WTC11 (cell line): ENCODE measurements around the gene UBQLN1. TPM values are rescaled to one million over a fixed set of nuclear protein-coding genes. Genes with fewer than 3 reads are reported as not detected.
A peak's percentile ranks its signal among the peaks of the same experiment; 100 is the strongest.
"Not testable (repeated sequence)": the region's sequence is repeated elsewhere in the genome, so short reads cannot be mapped to it uniquely, and the experiment has no call there.

Experiments used
- ATAC-seq: fragments of 200-7000 bp; cut with Tn5 transposase; 2 replicates; pipeline ENCODE4 v1.10.0; 2021; ENCODE audit warnings: mild to moderate bottlenecking, moderate library complexity
- CTCF ChIA-PET: fragments of 300-600 bp; sonication (Branson Sonifier 250); formaldehyde crosslinking; loops from one replicate; lab custom pipeline; 2021; ENCODE audit warnings: antibody characterized with exemption; lab: Charles Lee
- POLR2A ChIA-PET: fragments of 350-600 bp; sonication (Branson Sonifier 250); formaldehyde crosslinking; loops from one replicate; lab custom pipeline; 2021; ENCODE audit warnings: antibody characterized with exemption; lab: Charles Lee
- DNase-seq: peaks from one replicate; pipeline ENCODE4 v3.0.0; 2021; ENCODE audit warnings: low spot score
- H3K27ac Mint-ChIP-seq: 2 replicates; pipeline ENCODE4 v1.8.0; 2021; ENCODE audit warnings: mixed read lengths
- H3K27me3 Mint-ChIP-seq: 2 replicates; pipeline ENCODE4 v1.8.0; 2021; ENCODE audit warnings: low read depth, mild to moderate bottlenecking, moderate library complexity, mixed read lengths
- H3K36me3 Mint-ChIP-seq: 2 replicates; pipeline ENCODE4 v1.8.0; 2021; ENCODE audit warnings: mixed read lengths
- H3K4me1 Mint-ChIP-seq: 2 replicates; pipeline ENCODE4 v1.8.0; 2022; ENCODE audit warnings: mixed read lengths
- H3K4me3 Mint-ChIP-seq: 2 replicates; pipeline ENCODE4 v1.8.0; 2021; ENCODE audit warnings: mild to moderate bottlenecking, moderate library complexity, mixed read lengths
- H3K9me3 Mint-ChIP-seq: 2 replicates; pipeline ENCODE4 v1.8.0; 2021; ENCODE audit warnings: mixed read lengths
- ATF1 ChIP-seq: sonication (generic); formaldehyde crosslinking; IDR thresholded peaks from 2 replicates; pipeline ENCODE4 v1.8.1; 2023; ENCODE audit warnings: mild to moderate bottlenecking, moderate library complexity, missing genetic modification reagents
- KAT7 ChIP-seq: sonication (generic); formaldehyde crosslinking; IDR thresholded peaks from 2 replicates; pipeline ENCODE4 v1.8.1; 2023; ENCODE audit warnings: missing genetic modification reagents, mild to moderate bottlenecking, borderline replicate concordance
- MYBL2 ChIP-seq: sonication (generic); formaldehyde crosslinking; IDR thresholded peaks from 2 replicates; pipeline ENCODE4 v1.8.1; 2023; ENCODE audit warnings: mild to moderate bottlenecking, moderate library complexity, missing genetic modification reagents
- NFE2L1 ChIP-seq: sonication (generic); formaldehyde crosslinking; IDR thresholded peaks from 2 replicates; pipeline ENCODE4 v1.8.1; 2023; ENCODE audit warnings: missing genetic modification reagents
- NFYB ChIP-seq: sonication (generic); formaldehyde crosslinking; conservative IDR thresholded peaks from 2 replicates; pipeline ENCODE4 v1.8.0; 2022; ENCODE audit warnings: low read depth, missing genetic modification reagents
- SMAD3 ChIP-seq: sonication (generic); formaldehyde crosslinking; IDR thresholded peaks from 2 replicates; pipeline ENCODE4 v1.8.0; 2022; ENCODE audit warnings: missing genetic modification reagents, mild to moderate bottlenecking, borderline replicate concordance
- SP1 ChIP-seq: sonication (generic); formaldehyde crosslinking; conservative IDR thresholded peaks from 2 replicates; pipeline ENCODE4 v1.8.1; 2022; ENCODE audit warnings: missing genetic modification reagents
- ZNF423 ChIP-seq: fragments of 250-450 bp; sonication (Bioruptor Pico); IDR thresholded peaks from 2 replicates; pipeline ENCODE4 v2.1.2; 2022; ENCODE audit warnings: mild to moderate bottlenecking, moderate library complexity
- total RNA-seq: library from RNA; stranded (reverse); gene quantifications from 3 replicates; pipeline ENCODE4 v1.2.3, GENCODE V29; 2021
- TF ChIP-seq, protein P1 (sequence below): sonication (generic); formaldehyde crosslinking; conservative IDR thresholded peaks from 2 replicates; pipeline ENCODE4 v1.8.1; 2023; ENCODE audit warnings: mild to moderate bottlenecking, low read depth, missing genetic modification reagents, moderate library complexity
- TF ChIP-seq, protein P2 (sequence below): sonication (generic); formaldehyde crosslinking; IDR thresholded peaks from 2 replicates; pipeline ENCODE4 v1.8.1; 2023; ENCODE audit warnings: mild to moderate bottlenecking, moderate library complexity, missing genetic modification reagents
- TF ChIP-seq, protein P3 (sequence below): sonication (generic); formaldehyde crosslinking; IDR thresholded peaks from 2 replicates; pipeline ENCODE4 v1.8.1; 2022; ENCODE audit warnings: mild to moderate bottlenecking, missing genetic modification reagents, moderate library complexity, borderline replicate concordance
- TF ChIP-seq, protein P4 (sequence below): sonication (generic); formaldehyde crosslinking; IDR thresholded peaks from 2 replicates; pipeline ENCODE4 v1.8.0; 2023; ENCODE audit warnings: missing genetic modification reagents, mild to moderate bottlenecking, borderline replicate concordance
- TF ChIP-seq, protein P5 (sequence below): sonication (generic); formaldehyde crosslinking; conservative IDR thresholded peaks from 2 replicates; pipeline ENCODE4 v1.8.1; 2022; ENCODE audit warnings: mild to moderate bottlenecking, missing genetic modification reagents

UBQLN1 gene
- total RNA-seq, 1 experiment from 2014 or later: 110 TPM

DNA sequence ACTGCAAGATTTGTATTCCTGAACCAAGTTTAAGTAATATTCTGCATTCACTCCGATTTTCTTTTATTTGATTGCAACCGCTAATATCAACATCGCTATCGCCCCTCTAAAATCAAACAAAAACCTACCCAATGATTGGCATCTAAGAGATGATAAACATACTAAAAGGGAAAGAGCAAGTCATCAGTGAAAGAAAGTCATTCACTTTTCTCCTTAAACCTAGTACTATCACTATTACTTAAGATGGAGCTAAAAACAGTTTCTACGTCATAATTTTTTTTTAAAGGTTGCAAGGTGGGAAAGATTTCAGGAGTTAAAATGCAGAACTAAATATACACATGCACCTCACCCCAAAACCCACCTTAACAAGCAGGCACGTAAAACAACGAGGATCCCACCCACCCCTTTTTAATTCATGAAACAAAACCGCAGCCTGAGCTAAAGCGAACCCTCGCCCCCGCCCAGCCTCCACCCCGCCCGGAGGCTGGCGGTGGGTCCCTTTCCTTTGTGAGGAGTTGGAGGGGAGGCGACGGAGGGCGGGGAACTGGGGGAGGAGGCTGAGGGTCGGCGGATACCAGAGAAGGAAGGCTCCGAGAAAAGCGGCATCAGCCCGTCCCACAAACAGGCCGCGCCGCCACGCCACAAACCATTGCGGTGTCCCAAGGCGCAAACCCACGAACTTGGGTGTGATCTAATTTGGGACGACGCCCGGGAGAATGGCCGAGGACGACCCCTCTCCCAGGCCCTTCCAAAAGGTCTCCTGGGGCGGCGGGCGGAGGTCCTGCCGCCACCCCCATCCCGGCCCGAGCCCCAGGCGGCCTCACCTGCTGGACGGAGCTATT is 861 bp downstream of the UBQLN1 start:
- 0 out of 2 replicates have a peak, but pooled peaks have one; percentile 28 for TF ChIP-seq SMAD3
- no peak for TF ChIP-seq ATF1 (CRISPR knock-in tag)
- TF ChIP-seq NFE2L1 (CRISPR knock-in tag): 0 out of 2 replicates have a peak, but pooled peaks have one; percentile 21
- 0 out of 2 replicates have a peak, but pooled peaks have one; percentile 6 for TF ChIP-seq NFYB (CRISPR knock-in tag)
- TF ChIP-seq, protein P1, sequence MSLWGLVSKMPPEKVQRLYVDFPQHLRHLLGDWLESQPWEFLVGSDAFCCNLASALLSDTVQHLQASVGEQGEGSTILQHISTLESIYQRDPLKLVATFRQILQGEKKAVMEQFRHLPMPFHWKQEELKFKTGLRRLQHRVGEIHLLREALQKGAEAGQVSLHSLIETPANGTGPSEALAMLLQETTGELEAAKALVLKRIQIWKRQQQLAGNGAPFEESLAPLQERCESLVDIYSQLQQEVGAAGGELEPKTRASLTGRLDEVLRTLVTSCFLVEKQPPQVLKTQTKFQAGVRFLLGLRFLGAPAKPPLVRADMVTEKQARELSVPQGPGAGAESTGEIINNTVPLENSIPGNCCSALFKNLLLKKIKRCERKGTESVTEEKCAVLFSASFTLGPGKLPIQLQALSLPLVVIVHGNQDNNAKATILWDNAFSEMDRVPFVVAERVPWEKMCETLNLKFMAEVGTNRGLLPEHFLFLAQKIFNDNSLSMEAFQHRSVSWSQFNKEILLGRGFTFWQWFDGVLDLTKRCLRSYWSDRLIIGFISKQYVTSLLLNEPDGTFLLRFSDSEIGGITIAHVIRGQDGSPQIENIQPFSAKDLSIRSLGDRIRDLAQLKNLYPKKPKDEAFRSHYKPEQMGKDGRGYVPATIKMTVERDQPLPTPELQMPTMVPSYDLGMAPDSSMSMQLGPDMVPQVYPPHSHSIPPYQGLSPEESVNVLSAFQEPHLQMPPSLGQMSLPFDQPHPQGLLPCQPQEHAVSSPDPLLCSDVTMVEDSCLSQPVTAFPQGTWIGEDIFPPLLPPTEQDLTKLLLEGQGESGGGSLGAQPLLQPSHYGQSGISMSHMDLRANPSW (CRISPR knock-in tag): no peak
- peak; percentile 18; the same call in 1 of the 2 replicates for TF ChIP-seq SP1
- TF ChIP-seq, all 79 proteins: peak for 4
- ChIA-PET CTCF (interaction anchor here (1.0 kb wide), 1 partner anchor 373 kb away, joined by 3 read pairs; no protein-coding TSS in a partner anchor), POLR2A (interaction anchor here (1.0 to 1.4 kb wide), 4 partner anchors 74 to 274 kb away, joined by 3 to 5 read pairs (median 4); partner anchors contain the start of genes HNRNPK, IDNK and RMI1)
- H3K4me1 Mint-ChIP-seq: peaks cover 33% of the 10 kb centered on the region
- H3K27me3 Mint-ChIP-seq: no peaks in the 10 kb centered on the region; the same call in none of the 2 replicates
- H3K36me3 Mint-ChIP-seq: peaks cover 20% of the 10 kb centered on the region
- peak overlapping the region; percentile 90 for H3K4me3 Mint-ChIP-seq
- ATAC-seq: peak; percentile 74
- peak; percentile 74 for DNase-seq
- H3K9me3 Mint-ChIP-seq: peaks cover 6% of the 10 kb centered on the region
- H3K27ac Mint-ChIP-seq: peak overlapping the region; percentile 91

DNA sequence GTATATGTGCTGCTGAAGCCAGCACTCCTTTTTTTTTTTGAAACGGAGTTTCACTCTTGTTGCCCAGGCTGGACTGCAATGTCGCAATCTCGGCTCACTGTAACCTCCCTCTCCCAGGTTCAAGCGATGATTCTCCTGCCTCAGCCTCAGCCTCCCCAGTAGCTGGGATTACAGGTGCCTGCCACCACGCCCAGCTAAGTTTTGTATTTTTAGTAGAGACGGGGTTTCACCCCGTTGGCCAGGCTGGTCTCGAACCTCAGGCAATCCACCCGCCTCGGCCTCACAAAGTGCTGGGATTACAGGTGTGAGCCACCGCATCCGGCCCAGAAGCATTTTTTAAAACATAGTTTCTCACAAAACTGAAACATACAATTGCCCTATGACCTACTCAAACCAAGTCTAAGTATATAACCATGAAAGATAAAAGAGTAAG is 2.5 kb downstream of the UBQLN1 start:
- DNase-seq, CTCF ChIA-PET, H3K9me3 Mint-ChIP-seq, H3K27me3 Mint-ChIP-seq, H3K27ac Mint-ChIP-seq, ATAC-seq: not testable (repeated sequence)
- H3K4me1 Mint-ChIP-seq: peaks cover 47% of the 10 kb centered on the region
- H3K36me3 Mint-ChIP-seq: peaks cover 20% of the 10 kb centered on the region
- H3K4me3 Mint-ChIP-seq: peak overlapping the region; percentile 90
- POLR2A ChIA-PET: interaction anchor here (0.6 kb wide), 1 partner anchor 1664 kb away, joined by 3 read pairs; no protein-coding TSS in a partner anchor

DNA sequence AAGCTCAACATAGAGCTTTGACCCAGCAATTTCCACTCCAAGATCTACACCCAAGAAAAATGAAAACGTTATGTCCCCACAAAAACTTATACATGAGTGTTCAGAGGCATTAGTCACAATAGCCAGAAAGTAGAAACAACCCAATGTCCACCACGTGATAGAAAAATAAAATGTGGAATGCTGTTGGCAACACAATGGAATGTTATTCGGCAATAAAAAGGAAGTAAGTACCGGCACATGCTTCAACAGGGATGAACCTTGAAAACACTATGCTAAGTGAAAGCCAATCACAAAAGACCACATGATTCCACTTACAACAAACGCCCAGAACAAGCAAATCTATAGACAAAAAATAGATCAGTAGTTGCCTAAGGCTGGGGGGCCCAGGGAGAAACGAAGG is 6.0 kb downstream of the UBQLN1 start:
- Mint-ChIP-seq H3K4me3 (no peak overlapping the region), H3K9me3 (peaks cover 6% of the 10 kb centered on the region), H3K4me1 (peaks cover 42% of the 10 kb centered on the region), H3K27ac (peak overlapping the region; percentile 43), H3K27me3 (no peaks in the 10 kb centered on the region), H3K36me3 (peaks cover 22% of the 10 kb centered on the region)
- DNase-seq: no peak
- ATAC-seq: 0 out of 2 replicates have a peak, but pooled peaks have one; percentile 32
- TF ChIP-seq, protein P2, sequence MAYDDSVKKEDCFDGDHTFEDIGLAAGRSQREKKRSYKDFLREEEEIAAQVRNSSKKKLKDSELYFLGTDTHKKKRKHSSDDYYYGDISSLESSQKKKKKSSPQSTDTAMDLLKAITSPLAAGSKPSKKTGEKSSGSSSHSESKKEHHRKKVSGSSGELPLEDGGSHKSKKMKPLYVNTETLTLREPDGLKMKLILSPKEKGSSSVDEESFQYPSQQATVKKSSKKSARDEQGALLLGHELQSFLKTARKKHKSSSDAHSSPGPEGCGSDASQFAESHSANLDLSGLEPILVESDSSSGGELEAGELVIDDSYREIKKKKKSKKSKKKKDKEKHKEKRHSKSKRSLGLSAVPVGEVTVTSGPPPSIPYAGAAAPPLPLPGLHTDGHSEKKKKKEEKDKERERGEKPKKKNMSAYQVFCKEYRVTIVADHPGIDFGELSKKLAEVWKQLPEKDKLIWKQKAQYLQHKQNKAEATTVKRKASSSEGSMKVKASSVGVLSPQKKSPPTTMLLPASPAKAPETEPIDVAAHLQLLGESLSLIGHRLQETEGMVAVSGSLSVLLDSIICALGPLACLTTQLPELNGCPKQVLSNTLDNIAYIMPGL (CRISPR knock-in tag): no peak
- TF ChIP-seq, protein P3, sequence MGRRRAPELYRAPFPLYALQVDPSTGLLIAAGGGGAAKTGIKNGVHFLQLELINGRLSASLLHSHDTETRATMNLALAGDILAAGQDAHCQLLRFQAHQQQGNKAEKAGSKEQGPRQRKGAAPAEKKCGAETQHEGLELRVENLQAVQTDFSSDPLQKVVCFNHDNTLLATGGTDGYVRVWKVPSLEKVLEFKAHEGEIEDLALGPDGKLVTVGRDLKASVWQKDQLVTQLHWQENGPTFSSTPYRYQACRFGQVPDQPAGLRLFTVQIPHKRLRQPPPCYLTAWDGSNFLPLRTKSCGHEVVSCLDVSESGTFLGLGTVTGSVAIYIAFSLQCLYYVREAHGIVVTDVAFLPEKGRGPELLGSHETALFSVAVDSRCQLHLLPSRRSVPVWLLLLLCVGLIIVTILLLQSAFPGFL (CRISPR knock-in tag): no peak
- TF ChIP-seq KAT7 (CRISPR knock-in tag) (no peak), ZNF423 (CRISPR knock-in tag) (no peak), MYBL2 (CRISPR knock-in tag) (no peak)
- TF ChIP-seq, protein P4, sequence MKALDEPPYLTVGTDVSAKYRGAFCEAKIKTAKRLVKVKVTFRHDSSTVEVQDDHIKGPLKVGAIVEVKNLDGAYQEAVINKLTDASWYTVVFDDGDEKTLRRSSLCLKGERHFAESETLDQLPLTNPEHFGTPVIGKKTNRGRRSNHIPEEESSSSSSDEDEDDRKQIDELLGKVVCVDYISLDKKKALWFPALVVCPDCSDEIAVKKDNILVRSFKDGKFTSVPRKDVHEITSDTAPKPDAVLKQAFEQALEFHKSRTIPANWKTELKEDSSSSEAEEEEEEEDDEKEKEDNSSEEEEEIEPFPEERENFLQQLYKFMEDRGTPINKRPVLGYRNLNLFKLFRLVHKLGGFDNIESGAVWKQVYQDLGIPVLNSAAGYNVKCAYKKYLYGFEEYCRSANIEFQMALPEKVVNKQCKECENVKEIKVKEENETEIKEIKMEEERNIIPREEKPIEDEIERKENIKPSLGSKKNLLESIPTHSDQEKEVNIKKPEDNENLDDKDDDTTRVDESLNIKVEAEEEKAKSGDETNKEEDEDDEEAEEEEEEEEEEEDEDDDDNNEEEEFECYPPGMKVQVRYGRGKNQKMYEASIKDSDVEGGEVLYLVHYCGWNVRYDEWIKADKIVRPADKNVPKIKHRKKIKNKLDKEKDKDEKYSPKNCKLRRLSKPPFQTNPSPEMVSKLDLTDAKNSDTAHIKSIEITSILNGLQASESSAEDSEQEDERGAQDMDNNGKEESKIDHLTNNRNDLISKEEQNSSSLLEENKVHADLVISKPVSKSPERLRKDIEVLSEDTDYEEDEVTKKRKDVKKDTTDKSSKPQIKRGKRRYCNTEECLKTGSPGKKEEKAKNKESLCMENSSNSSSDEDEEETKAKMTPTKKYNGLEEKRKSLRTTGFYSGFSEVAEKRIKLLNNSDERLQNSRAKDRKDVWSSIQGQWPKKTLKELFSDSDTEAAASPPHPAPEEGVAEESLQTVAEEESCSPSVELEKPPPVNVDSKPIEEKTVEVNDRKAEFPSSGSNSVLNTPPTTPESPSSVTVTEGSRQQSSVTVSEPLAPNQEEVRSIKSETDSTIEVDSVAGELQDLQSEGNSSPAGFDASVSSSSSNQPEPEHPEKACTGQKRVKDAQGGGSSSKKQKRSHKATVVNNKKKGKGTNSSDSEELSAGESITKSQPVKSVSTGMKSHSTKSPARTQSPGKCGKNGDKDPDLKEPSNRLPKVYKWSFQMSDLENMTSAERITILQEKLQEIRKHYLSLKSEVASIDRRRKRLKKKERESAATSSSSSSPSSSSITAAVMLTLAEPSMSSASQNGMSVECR (CRISPR knock-in tag): no peak
- TF ChIP-seq, protein P5, sequence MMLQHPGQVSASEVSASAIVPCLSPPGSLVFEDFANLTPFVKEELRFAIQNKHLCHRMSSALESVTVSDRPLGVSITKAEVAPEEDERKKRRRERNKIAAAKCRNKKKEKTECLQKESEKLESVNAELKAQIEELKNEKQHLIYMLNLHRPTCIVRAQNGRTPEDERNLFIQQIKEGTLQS (CRISPR knock-in tag): no peak
- CTCF ChIA-PET: interaction anchor here (1.4 kb wide), 1 partner anchor 367 kb away, joined by 3 read pairs; no protein-coding TSS in a partner anchor
- POLR2A ChIA-PET: no interaction called here
